ENCODE measurements around the gene SPG7.

- TF ChIP-seq CTCF (IDR thresholded peaks at IDR 0.05) (no peak), POLR2A (IDR thresholded peaks at IDR 0.05) (no peak)
Measured at GRCh38 chr16:89579351-89579750, 71.1 kb downstream of the SPG7 start.

Data from right lobe of liver (tissue), 4 donors.